NCI-H748 (cell line): ENCODE data around the gene CD38.
"Not testable (repeated sequence)": the region's sequence is repeated elsewhere in the genome, so short reads cannot be mapped to it uniquely, and the experiment has no call there.

ENCODE experiments used
- DNase-seq: peaks from one replicate; lab custom pipeline; 2025; ENCODE audit not compliant: unreplicated experiment; lab: John Stamatoyannopoulos, UW

Gene CD38

GRCh38 chr4:15778289-15779241 is at the start of gene CD38:
TSS of gene CD38 (plus strand) at chr4:15778328. CDS start at chr4:15778415, 87 bp downstream.
- peak; percentile 27 for DNase-seq

GRCh38 chr4:15729910-15730533 is 48.1 kb upstream of the CD38 start:
- peak; percentile 26 for DNase-seq

- DNase-seq = not testable (repeated sequence)
Observed at GRCh38 chr4:15733061-15733460, 45.1 kb upstream of the CD38 start.

- no peak for DNase-seq
Observed at GRCh38 chr4:15735536-15735935, 42.6 kb upstream of the CD38 start.

GRCh38 chr4:15736514-15737050 is 41.5 kb upstream of the CD38 start:
- DNase-seq = no peak

GRCh38 chr4:15737255-15737654 is 40.9 kb upstream of the CD38 start:
- DNase-seq = no peak

GRCh38 chr4:15738877-15739276 is 39.3 kb upstream of the CD38 start:
- DNase-seq = no peak

GRCh38 chr4:15740764-15741404 is 37.2 kb upstream of the CD38 start:
- DNase-seq = no peak

GRCh38 chr4:15742083-15742582 is 36.0 kb upstream of the CD38 start:
- DNase-seq = no peak

GRCh38 chr4:15742637-15743036 is 35.5 kb upstream of the CD38 start:
- DNase-seq = no peak

GRCh38 chr4:15744016-15744545 is 34.0 kb upstream of the CD38 start:
- DNase-seq = no peak

GRCh38 chr4:15746110-15746509 is 32.0 kb upstream of the CD38 start:
- DNase-seq = no peak

- DNase-seq = no peak
Observed at GRCh38 chr4:15749001-15749400, 29.1 kb upstream of the CD38 start.

- DNase-seq = no peak
Observed at GRCh38 chr4:15751153-15751552, 27.0 kb upstream of the CD38 start.

GRCh38 chr4:15753081-15753480 is 25.0 kb upstream of the CD38 start:
- DNase-seq = no peak

- DNase-seq = no peak
Observed at GRCh38 chr4:15753786-15754185, 24.3 kb upstream of the CD38 start.

- no peak for DNase-seq
Observed at GRCh38 chr4:15754323-15754722, 23.8 kb upstream of the CD38 start.

GRCh38 chr4:15755321-15756155 is 22.6 kb upstream of the CD38 start:
- no peak for DNase-seq

GRCh38 chr4:15756361-15756861 is 21.7 kb upstream of the CD38 start:
- DNase-seq = no peak

- no peak for DNase-seq
Observed at GRCh38 chr4:15757054-15757453, 21.1 kb upstream of the CD38 start.
